ENCODE measurements around the gene SLC5A5.

SLC5A5 gene

GRCh38 chr19:17848595-17849292 is 23.0 kb upstream of the SLC5A5 start:
- TF ChIP-seq CTCF (conservative IDR thresholded peaks at IDR 0.05): no peak
- H3K27ac ChIP-seq: no peak overlapping the region

GRCh38 chr19:17854061-17854460 is 17.7 kb upstream of the SLC5A5 start:
- H3K27ac ChIP-seq: no peak overlapping the region
- no peak for TF ChIP-seq CTCF (conservative IDR thresholded peaks at IDR 0.05)

GRCh38 chr19:17855280-17856152 is 16.2 kb upstream of the SLC5A5 start:
- TF ChIP-seq CTCF (conservative IDR thresholded peaks at IDR 0.05): peak; percentile 99

DNA sequence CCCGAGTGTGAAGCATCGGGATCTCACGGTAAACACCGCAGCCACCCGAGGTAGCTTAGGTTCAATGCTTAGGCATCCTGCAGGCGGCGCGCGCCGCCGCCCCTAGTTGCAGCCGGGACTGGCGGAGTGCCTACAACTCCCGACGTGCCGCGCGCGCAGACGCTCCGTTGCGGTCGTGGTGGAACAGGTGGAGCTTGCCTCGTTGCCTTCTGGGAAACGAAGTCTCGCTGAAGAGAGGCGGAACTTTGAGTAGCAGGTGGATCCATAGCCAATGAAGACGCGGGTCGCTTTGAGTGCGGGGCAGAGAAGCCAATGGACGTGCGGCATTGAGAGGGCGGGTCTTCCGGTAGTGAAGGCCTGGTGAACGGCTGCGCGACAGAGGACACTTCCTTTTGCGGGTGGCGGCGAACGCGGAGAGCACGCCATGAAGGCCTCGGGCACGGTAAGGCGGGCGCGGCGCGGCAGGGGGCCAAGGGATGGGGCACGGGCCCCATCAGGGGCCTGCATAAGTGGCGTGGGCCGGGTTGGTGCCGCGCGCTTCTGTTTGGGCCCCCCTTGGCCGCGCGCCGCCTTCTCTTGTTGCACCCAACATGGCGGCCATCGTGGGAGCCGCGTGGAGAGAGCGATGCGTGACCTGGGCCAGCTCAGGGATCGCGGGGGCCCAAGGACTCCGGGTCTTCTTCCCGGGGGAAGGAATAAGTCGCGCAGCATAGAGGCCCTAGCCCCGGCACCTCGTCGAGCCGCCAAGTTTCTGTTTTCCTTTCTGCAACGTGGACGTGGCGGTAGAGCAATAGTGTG is 12.0 kb upstream of the SLC5A5 start, which contains the start of gene RPL18A:
Gene RPL18A, plus strand, starts transcription at position 378 of the 798 bp plus-strand sequence. Its CDS starts 47 bp downstream, at position 425.
- TF ChIP-seq CTCF (conservative IDR thresholded peaks at IDR 0.05): peak; percentile 97
- H3K27ac ChIP-seq: peak within 1 kb of the TSS; percentile 98

More at GRCh38 chr19:17855280-17856152, 16.2 kb upstream of the SLC5A5 start:
- H3K27ac ChIP-seq: no peak overlapping the region

DNA sequence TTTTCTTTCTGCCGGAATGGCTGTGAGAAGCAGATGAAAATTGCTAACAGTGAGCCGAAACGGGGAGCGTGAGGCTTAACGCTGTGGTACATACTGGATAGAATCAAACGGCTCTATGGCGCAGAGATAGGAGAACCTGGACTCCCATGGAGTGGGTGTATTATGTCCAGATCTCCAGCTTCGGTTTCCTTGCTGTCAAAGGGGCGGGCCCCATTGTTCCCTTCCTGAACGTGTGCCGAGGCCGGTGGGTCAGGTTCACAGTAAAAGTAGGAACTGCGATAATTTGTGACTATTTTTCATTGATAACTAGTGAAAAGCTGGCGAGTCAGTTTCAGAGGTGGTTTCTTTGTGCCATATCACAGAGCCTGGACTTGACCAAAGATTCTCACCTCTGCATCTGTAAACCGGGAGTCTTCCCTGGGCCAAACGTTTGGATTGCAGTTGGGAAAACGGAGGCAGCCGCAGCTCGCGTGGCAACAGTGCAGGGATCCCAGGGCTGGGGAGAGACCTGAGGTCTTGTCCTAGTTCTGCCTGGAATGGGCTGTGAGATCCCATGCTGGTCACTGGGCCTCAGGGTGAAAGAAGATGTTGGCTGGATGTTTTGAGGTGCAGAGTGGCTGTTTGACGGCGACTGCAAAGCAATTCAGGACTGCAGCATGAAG is 11.3 kb upstream of the SLC5A5 start:
- H3K27ac ChIP-seq: peak overlapping the region; percentile 98
- no peak for TF ChIP-seq CTCF (conservative IDR thresholded peaks at IDR 0.05)

- H3K27ac ChIP-seq: peak overlapping the region; percentile 98
- no peak for TF ChIP-seq CTCF (conservative IDR thresholded peaks at IDR 0.05)
Measured at GRCh38 chr19:17860993-17861360, 10.8 kb upstream of the SLC5A5 start.
